DMS114 treated with DMSO at 0.1 percent for 48 hours (cell line): ENCODE results near the gene SYNPO2.
"Not testable (repeated sequence)": the region's sequence is repeated elsewhere in the genome, so short reads cannot be mapped to it uniquely, and the experiment has no call there.

Source experiments
- DNase-seq: peaks from one replicate; lab custom pipeline; 2025; ENCODE audit not compliant: unreplicated experiment; lab: John Stamatoyannopoulos, UW

Gene SYNPO2

GRCh38 chr4:118997601-118998000 lies 108.9 kb downstream of the SYNPO2 start:
- DNase-seq, result no peak

DNA sequence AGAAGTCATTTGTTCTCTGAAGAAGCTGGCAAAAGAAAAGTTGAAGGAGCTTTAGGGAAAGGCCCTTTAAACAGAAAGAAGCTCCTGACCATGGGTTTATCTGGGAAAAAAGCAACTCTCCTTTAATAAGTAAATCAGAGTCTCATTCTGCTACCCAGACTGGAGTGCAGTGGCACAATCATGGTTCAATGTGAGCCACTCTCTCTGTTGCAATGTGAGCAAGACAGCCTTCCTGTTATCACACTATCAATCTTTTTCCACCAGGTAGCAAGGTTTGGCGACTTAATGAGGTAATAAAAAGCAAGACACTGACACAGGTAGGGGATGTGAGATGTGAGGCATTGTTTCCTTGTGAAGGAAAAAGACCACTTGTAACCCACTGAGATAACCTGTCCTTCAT lies 111.3 kb downstream of the SYNPO2 start:
- no peak for DNase-seq

DNA sequence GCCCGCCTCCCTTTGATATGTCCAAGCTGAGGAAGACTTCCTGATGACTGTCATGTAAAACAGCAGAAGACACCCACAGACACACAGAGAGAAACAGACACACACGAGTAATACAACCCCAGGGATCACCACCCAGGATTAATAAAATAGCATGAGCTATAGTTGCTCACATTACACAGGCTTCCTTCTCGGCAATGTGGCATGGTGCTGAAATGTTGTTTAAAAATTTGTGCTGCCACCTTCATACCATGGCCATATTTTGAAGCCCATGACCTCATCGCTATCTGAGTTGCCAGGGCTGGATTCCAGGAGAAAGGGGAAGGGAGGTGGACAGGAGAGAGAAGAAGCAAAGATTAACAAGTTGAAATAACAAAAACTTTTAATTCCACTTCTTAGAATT lies 111.7 kb downstream of the SYNPO2 start:
- no peak for DNase-seq

DNA sequence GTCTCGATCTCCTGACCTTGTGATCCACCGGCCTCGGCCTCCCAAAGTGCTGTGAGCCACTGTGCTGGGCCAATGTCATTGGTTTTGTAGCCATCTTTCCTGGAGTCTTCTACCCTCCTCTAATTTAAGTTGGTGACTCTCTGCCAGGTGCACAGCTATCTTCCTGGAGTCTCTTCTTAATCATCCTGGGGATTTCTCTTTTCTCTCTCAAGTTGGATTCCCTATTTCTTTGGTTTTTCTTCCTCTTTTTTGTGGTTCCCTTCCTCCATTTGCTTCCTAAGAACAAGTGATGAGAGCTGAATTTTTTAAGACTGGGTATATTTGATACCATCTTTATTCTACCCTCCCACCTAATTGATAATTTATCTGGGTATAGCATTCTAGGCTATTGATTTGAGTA lies 113.8 kb downstream of the SYNPO2 start:
- no peak for DNase-seq

DNA sequence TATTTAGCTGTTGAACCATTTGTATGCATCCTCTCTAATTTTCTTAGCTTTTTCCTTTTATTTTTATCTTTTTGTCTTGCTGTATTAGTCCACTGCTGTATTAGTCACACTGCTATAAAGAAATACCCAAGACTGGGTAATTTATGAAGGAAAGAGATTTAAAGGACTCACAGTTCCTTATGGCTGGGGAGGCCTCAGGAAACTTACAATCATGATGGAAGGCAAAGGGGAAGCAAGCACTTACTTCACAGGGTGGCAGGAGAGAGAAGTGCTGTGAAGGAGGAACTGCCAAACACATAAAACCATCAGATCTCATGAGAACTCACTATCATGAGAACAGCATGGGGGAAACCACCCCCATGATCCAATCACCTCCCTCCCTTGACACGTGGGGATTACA lies 114.3 kb downstream of the SYNPO2 start:
- DNase-seq, result not testable (repeated sequence)

DNA sequence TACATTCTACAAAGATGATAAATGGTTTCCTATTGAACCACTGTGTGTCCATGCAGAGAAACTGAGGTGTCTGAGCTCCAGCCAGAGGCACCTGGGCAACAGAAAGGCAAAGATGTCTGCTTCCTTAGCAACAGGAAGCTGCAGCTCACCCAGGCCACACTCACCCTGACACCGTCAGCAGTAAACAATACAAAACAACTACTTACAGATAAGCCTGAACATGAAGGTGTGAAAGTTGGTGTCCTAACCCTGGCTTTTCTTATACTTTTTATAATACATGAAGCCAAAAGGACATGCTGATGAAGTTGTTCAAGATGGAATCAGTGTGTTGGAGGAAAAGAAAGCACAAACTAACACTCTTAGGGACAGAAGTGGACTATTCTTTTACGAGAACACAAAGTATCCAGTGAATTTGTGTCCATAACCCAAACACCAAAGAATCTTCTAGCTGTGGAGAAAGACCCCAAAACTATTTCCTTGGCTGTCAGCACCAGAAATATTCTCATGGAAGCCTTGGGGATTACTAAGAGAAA lies 117.3 kb downstream of the SYNPO2 start:
- no peak for DNase-seq

GRCh38 chr4:119008761-119009160 lies 120.1 kb downstream of the SYNPO2 start:
- DNase-seq, result no peak

DNA sequence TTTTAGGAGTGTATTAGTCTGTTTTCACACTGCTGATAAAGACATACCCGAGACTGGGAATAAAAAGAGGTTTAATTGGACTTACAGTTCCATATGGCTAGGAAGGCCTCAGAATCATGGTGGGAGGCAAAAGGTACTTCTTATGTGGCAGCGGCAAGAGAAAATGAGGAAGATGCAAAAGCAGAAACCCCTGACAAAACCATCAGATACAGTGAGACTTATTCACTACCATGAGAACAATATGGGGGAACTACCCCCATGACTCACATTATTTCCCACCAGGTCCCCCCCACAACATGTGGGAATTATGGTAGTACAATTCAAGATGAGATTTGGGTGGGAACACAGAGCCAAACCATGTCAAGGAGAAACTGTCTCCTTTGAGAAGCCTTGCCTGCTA lies 121.6 kb downstream of the SYNPO2 start:
- DNase-seq, result not testable (repeated sequence)

DNA sequence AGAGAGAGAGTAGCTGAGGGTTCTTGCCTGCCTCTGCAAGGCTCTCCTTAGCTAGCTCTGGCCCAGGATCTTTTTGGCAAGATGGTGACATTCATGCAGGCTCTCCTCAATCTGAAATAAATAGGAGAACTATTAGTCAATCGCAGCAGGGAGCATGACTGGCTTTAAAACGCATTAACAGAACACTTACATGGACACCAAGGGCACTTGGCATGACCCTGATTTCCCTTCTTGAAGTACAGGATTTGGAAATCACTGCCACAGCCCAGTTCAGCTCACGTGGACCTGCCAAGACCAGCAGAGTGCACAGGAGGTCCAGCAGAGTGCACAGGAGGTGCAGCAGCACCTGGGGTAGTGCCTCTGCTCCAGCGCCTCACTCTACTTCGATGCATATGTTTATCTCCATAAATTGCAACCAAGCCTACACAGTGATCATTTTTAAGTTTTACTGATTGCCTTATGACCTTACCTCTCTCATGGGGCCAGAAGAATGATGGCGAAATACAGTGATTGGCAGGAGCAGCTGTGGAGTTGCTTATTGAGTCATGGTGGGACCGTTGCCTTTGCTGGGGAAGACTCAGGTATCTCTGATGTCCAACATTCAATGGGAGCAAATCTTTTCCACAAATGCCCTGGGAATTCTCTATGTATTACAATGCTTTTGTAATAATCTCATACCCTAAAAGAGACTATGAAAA lies 122.4 kb downstream of the SYNPO2 start:
- no peak for DNase-seq

GRCh38 chr4:119011607-119011988 lies 122.9 kb downstream of the SYNPO2 start:
- DNase-seq, result no peak

DNA sequence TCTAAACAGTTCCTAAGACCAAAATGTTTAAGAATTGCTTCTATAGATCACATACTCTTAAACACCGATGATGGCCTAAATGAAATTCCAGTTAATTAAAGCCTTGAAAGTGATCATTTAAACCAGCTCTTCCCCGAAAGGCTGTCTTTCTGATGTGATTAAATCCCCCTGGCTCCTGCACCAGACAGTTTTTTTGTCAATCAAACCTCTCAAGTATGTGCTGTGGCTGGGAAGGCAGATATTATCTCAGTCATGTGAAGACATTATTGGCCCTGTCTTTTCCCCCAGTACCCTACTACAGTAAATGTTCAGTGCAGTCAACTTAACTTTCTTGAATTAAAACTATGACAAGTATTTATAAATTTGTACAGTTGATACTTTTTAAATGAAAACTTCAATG lies 126.0 kb downstream of the SYNPO2 start:
- no peak for DNase-seq

GRCh38 chr4:119016636-119017035 lies 128.0 kb downstream of the SYNPO2 start:
- DNase-seq, result no peak

- no peak for DNase-seq
These were observed 129.0 kb downstream of the SYNPO2 start for GRCh38 chr4:119017636-119018035.

DNA sequence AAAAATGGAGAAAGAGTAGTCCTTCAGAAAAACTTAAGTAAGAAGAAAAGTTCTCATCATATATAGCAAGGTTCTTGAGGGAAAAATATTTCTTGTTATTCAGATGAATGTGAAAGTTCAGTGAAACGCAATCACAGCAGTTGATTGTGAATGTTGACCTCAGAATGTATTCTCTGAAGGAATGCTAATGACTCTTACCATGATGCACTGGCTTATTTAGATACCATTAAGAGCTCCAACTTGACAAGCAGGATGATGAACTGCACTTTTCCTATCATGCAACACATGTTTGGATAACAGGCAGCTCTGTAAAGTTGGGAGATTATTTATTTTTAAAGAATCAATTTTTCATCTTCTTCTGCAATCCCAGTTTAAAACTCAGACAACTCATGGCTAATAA lies 131.5 kb downstream of the SYNPO2 start:
- no peak for DNase-seq

- not testable (repeated sequence) for DNase-seq
These were observed 133.9 kb downstream of the SYNPO2 start for GRCh38 chr4:119022520-119022919.

GRCh38 chr4:119024102-119024501 lies 135.4 kb downstream of the SYNPO2 start:
- no peak for DNase-seq

GRCh38 chr4:119025420-119025819 lies 136.8 kb downstream of the SYNPO2 start:
- no peak for DNase-seq

DNA sequence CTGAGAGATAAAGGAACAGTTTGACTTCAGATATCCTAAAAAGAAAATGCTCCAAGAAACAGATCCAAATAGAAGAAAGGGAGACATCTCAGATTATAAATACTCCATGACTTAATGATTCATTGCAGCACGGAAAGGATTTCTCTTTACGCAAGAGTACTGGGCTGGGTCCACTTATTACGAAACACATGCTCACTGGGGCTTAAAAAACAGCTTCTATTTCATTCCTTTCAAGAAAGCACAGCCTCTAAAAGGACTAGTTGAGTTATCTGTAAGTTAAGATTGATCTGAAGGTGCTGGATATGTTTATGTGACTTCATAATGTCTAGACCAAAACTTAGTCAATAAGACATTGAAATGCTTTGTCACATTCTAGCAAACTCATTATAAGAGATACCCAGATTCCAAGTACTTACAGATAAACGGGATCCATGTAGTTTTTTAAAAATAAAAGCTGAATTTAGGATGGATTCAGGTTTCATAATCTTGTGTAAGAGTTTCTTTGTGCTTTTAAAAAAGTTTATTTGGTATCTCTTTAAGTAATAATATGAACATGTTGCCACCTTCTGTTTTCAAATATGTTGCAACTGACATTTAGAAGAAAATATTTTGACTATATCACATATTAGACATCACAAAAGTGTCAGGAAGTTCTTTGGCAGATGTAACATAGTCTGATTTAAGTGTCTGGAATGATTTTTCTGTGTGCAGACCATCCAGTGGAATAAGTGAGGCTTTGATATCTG lies 137.4 kb downstream of the SYNPO2 start:
- DNase-seq, result no peak

- DNase-seq, result no peak
These were observed 138.2 kb downstream of the SYNPO2 start for GRCh38 chr4:119026662-119027444.

DNA sequence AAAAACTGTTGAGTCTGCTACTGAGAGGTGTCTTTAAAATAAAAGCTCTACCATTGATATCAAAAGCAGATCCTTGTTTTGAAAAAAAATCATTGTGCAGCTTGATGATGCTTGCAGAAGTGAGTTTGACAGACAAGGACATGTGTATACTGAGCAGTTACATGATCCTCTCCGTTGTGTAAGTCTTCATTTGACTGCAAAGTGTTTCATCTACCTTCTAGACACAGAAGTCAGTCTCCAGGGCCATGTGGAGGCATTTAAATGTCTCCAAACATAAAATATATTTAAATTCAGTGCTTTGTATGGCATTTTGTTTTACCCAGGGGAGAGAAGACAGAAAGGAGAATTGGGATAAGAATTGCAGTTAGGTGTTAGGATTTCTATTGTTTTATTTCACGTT lies 139.2 kb downstream of the SYNPO2 start:
- DNase-seq, result no peak

- DNase-seq, result no peak
These were observed 139.6 kb downstream of the SYNPO2 start for GRCh38 chr4:119028296-119028695.
